Ishikawa (cell line): ENCODE data around the gene CCDC93.

Source experiments
- CEBPB ChIP-seq: IDR thresholded peaks from 2 replicates; pipeline ENCODE4 v1.6.1; 2012
- CREB1 ChIP-seq: IDR thresholded peaks from 2 replicates; pipeline ENCODE4 v1.6.1; 2012; ENCODE audit warnings: low read depth
- EGR1 ChIP-seq: IDR thresholded peaks from 2 replicates; pipeline ENCODE4 v1.6.1; 2012
- EP300 ChIP-seq: IDR thresholded peaks from 2 replicates; pipeline ENCODE4 v1.6.1; 2012; ENCODE audit warnings: borderline replicate concordance
- FOXM1 ChIP-seq: IDR thresholded peaks from 2 replicates; pipeline ENCODE4 v1.6.1; 2012; ENCODE audit warnings: low read depth, borderline replicate concordance
- MAX ChIP-seq: IDR thresholded peaks from 2 replicates; pipeline ENCODE4 v1.6.1; 2012
- NFIC ChIP-seq: IDR thresholded peaks from 2 replicates; pipeline ENCODE4 v1.6.1; 2012
- RAD21 ChIP-seq: IDR thresholded peaks from 2 replicates; pipeline ENCODE4 v1.6.1; 2012; ENCODE audit warnings: low read depth
- REST ChIP-seq: IDR thresholded peaks from 2 replicates; pipeline ENCODE4 v1.6.1; 2012; ENCODE audit warnings: low read depth, mild to moderate bottlenecking
- TAF1 ChIP-seq: IDR thresholded peaks from 2 replicates; pipeline ENCODE4 v1.6.1; 2012; ENCODE audit warnings: low read depth, mild to moderate bottlenecking
- TCF12 ChIP-seq: IDR thresholded peaks from 2 replicates; pipeline ENCODE4 v1.6.1; 2012; ENCODE audit warnings: low read depth
- TEAD4 ChIP-seq: IDR thresholded peaks from 2 replicates; pipeline ENCODE4 v1.6.1; 2012
- USF1 ChIP-seq: IDR thresholded peaks from 2 replicates; pipeline ENCODE4 v1.6.1; 2012
- YY1 ChIP-seq: IDR thresholded peaks from 2 replicates; pipeline ENCODE4 v1.6.1; 2012; ENCODE audit warnings: low read depth
- ZBTB7A ChIP-seq: IDR thresholded peaks from 2 replicates; pipeline ENCODE4 v1.6.1; 2012; ENCODE audit warnings: low read depth

The CCDC93 gene

GRCh38 chr2:117935954-117936353 lies 77.9 kb downstream of the CCDC93 start:
- TF ChIP-seq YY1 (no peak), TAF1 (no peak), MAX (no peak), CEBPB (no peak), USF1 (no peak), FOXM1 (no peak), ZBTB7A (no peak), CREB1 (no peak), EP300 (no peak), EGR1 (no peak), REST (no peak), TCF12 (no peak), NFIC (no peak), TEAD4 (no peak), RAD21 (no peak)

GRCh38 chr2:117935456-117935855 lies 78.4 kb downstream of the CCDC93 start:
- TF ChIP-seq YY1, result no peak
- TF ChIP-seq MAX, result no peak
- no peak for TF ChIP-seq ZBTB7A
- TF ChIP-seq EP300, result no peak
- no peak for TF ChIP-seq TEAD4
- no peak for TF ChIP-seq TCF12
- no peak for TF ChIP-seq CREB1
- no peak for TF ChIP-seq EGR1
- TF ChIP-seq FOXM1, result no peak
- no peak for TF ChIP-seq RAD21
- TF ChIP-seq CEBPB, result no peak
- no peak for TF ChIP-seq REST
- no peak for TF ChIP-seq USF1
- no peak for TF ChIP-seq NFIC
- TF ChIP-seq TAF1, result no peak

- TF ChIP-seq ZBTB7A, result no peak
- no peak for TF ChIP-seq TAF1
- TF ChIP-seq MAX, result no peak
- no peak for TF ChIP-seq EP300
- TF ChIP-seq RAD21, result no peak
- TF ChIP-seq REST, result no peak
- TF ChIP-seq TCF12, result no peak
- TF ChIP-seq FOXM1, result no peak
- no peak for TF ChIP-seq YY1
- no peak for TF ChIP-seq CREB1
- no peak for TF ChIP-seq USF1
- TF ChIP-seq NFIC, result no peak
- TF ChIP-seq EGR1, result no peak
These were observed 80.0 kb downstream of the CCDC93 start for GRCh38 chr2:117933884-117934354.

GRCh38 chr2:117931978-117932377 lies 81.9 kb downstream of the CCDC93 start:
- no peak for TF ChIP-seq TEAD4
- TF ChIP-seq MAX, result no peak
- TF ChIP-seq TAF1, result no peak
- TF ChIP-seq REST, result no peak
- TF ChIP-seq USF1, result no peak
- TF ChIP-seq EGR1, result no peak
- no peak for TF ChIP-seq TCF12
- no peak for TF ChIP-seq CEBPB
